Adrenal gland (tissue), 12 donors: ENCODE results near the gene CNTNAP2. TPM values are rescaled to one million over a fixed set of nuclear protein-coding genes. Genes with fewer than 3 reads are reported as not detected.

Experiments
- DNase-seq, 7 donors: peaks; one replicate each; pipeline ENCODE4 v3.0.0-alpha.2; 2019 to 2020
- H3K27ac ChIP-seq, 5 donors: fragments of 200-600 bp; sonication (generic) in 4 of 5; 1 replicate in 3 of 5; 2 replicates in 2 of 5; pipeline versions ENCODE4 v1.5.1 to v1.8.0; 2016 to 2020; ENCODE audit warnings: mild to moderate bottlenecking in 1 of 5
- H3K27me3 ChIP-seq: fragments of 200-600 bp; 2 replicates; pipeline ENCODE4 v1.8.0; 2021
- H3K36me3 ChIP-seq, 2 donors: fragments of 200-600 bp; replicated peaks in 1 of 2; 1 replicate in 1 of 2; 2 replicates in 1 of 2; pipeline versions ENCODE4 v1.5.1 to v1.8.0; 2018 to 2022
- H3K4me1 ChIP-seq, 2 donors: fragments of 200-600 bp; replicated peaks in 1 of 2; 1 replicate in 1 of 2; 2 replicates in 1 of 2; pipeline versions ENCODE4 v1.5.1 to v1.8.0; 2018 to 2021
- H3K4me3 ChIP-seq, 4 donors: fragments of 200-600 bp; sonication (generic) in 3 of 4; one replicate each; pipeline ENCODE4 v1.5.1; 2016 to 2018
- H3K9me3 ChIP-seq, 3 donors: fragments of 200-600 bp; sonication (generic) in 1 of 3; replicated peaks in 1 of 3; 1 replicate in 2 of 3; 2 replicates in 1 of 3; pipeline versions ENCODE4 v1.5.1 to v1.8.0; 2016 to 2021
- POLR2A ChIP-seq, 2 donors: fragments of 450-650 bp; IDR thresholded peaks; one replicate each; pipeline ENCODE4 v1.6.1; 2017; ENCODE audit warnings: antibody characterized with exemption in 2 of 2, mild to moderate bottlenecking in 2 of 2, moderate library complexity in 1 of 2
- WGBS, 4 donors: extraction: QIAGEN DNeasy Blood & Tissue Kit in 2 of 4; methylation state at CpG; one replicate each; pipeline versions ENCODE4 v1.1.5 to v1.1.7; 2013 to 2017; 5-methylcytosine and 5-hydroxymethylcytosine counted together
- intact Hi-C, 2 donors: fragments of 100-400 bp; cut with DNase I; formaldehyde crosslinking; loops; one replicate each; pipeline versions ENCODE4 v1.14.1 to v1.15.0; 2022 to 2023
- polyA plus RNA-seq, 3 donors: library from polyadenylated mRNA; stranded (reverse); fragments of 200-250 nt in 2 of 3; fragments of 350-450 nt in 1 of 3; fragmentation: Illumina TruSeq in 1 of 3; extraction: RNeasy Lipid Tissue Mini Kit (QIAGEN cat#74804) in 1 of 3; gene quantifications; one replicate each; pipeline ENCODE4 v1.2.3, GENCODE V29; 2013 to 2014
- total RNA-seq, 9 donors: library from RNA; depleted of rRNA in 4 of 9; stranded (reverse); fragments of >200 nt in 4 of 9; fragments of 120-200 nt in 1 of 9; fragmentation: NEBNext Ultra II Directional in 1 of 9; extraction: Animal tissue kit (Norgen Biotek cat#: 25700) in 1 of 9; gene quantifications; one replicate each; pipeline versions ENCODE4 v1.1.0 to v1.2.4, GENCODE V29; 2013 to 2023
- TF ChIP-seq, protein P1 (sequence below), 6 experiments: fragments of 450-650 bp in 4 of 6; fragments of 200-600 bp in 2 of 6; sonication (generic) in 1 of 6; IDR thresholded peaks; 1 replicate in 5 of 6; 2 replicates in 1 of 6; pipeline versions ENCODE4 v1.5.1 to v1.8.0; 2016 to 2021; ENCODE audit warnings: antibody characterized with exemption in 6 of 6, mild to moderate bottlenecking in 2 of 6, moderate library complexity in 1 of 6
- donor health status: healthy with polysubstance abuse.
- donor health status: Bipolar disorder and iron deficiency.
- donor health status: DM: yes; HTN: yes; CAD: no.
- donor health status: DM: no; HTN: no; CAD: no.
- donor health status: DM: no; HTN: no; CAD: no.
- donor health status: DM: yes; HTN: yes; CAD: no.

CNTNAP2 gene
- total and polyA plus RNA-seq, 12 donors = 0.14 to 6.3 (median 1.8) TPM; not detected in 2

GRCh38 chr7:148368562-148368961, 2252.0 kb downstream of the CNTNAP2 start:
- Histone ChIP-seq H3K9me3 (no peaks in the 10 kb centered on the region), H3K27ac (no peak overlapping the region), H3K27me3 (no peaks in the 10 kb centered on the region), H3K36me3 (no peaks in the 10 kb centered on the region), H3K4me1 (no peaks in the 10 kb centered on the region), H3K4me3 (no peak overlapping the region)
- intact Hi-C loops = no loop called here
- no peak for TF ChIP-seq POLR2A (IDR thresholded peaks at IDR 0.05)
- TF ChIP-seq, protein P1, sequence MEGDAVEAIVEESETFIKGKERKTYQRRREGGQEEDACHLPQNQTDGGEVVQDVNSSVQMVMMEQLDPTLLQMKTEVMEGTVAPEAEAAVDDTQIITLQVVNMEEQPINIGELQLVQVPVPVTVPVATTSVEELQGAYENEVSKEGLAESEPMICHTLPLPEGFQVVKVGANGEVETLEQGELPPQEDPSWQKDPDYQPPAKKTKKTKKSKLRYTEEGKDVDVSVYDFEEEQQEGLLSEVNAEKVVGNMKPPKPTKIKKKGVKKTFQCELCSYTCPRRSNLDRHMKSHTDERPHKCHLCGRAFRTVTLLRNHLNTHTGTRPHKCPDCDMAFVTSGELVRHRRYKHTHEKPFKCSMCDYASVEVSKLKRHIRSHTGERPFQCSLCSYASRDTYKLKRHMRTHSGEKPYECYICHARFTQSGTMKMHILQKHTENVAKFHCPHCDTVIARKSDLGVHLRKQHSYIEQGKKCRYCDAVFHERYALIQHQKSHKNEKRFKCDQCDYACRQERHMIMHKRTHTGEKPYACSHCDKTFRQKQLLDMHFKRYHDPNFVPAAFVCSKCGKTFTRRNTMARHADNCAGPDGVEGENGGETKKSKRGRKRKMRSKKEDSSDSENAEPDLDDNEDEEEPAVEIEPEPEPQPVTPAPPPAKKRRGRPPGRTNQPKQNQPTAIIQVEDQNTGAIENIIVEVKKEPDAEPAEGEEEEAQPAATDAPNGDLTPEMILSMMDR (IDR thresholded peaks at IDR 0.05) = no peak
- DNase-seq = no peak
- WGBS, 4 donors = 71 to 91% (median 88%) methylated on average over 10 of the region's 10 CpGs

DNA sequence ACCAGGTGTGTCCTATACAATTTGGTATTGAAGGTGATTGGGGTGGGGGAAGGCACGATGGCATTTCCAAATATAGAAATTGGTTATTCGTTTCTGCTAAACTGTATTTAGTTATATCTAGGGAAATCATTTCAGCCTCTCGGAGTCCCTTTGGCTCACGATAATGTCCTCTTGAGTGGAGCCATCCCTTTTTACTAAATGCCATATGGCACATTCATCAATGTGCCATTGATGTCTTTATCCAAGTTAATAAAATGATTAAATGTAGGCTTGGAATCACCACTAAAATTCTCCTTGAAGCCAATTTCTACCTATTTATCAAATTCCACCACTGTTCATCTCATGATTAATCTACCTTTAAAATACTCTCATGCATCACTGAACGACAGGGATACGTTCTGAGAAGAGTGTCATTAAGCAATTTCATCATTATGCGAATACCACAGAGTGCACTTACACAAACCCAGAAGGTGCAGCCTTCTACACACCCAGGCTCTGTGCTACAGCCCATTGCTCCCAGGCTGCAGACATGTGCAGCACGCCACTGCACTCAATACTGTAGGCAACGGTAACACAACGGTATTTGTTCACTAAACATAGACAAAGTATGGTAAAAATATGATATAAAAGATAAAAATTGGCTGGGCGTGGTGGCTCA, 2254.8 kb downstream of the CNTNAP2 start:
- TF ChIP-seq POLR2A (IDR thresholded peaks at IDR 0.05) = no peak
- TF ChIP-seq, protein P1 (IDR thresholded peaks at IDR 0.05) = no peak

GRCh38 chr7:148374396-148375259, 2258.0 kb downstream of the CNTNAP2 start:
- no peaks in the 10 kb centered on the region for H3K4me1 ChIP-seq
- no peak overlapping the region for H3K4me3 ChIP-seq
- no peak overlapping the region for H3K27ac ChIP-seq
- no peaks in the 10 kb centered on the region for H3K27me3 ChIP-seq
- intact Hi-C loops = no loop called here
- no peak for DNase-seq
- no peak for TF ChIP-seq POLR2A (IDR thresholded peaks at IDR 0.05)
- TF ChIP-seq, protein P1 (IDR thresholded peaks at IDR 0.05) = no peak
- no peaks in the 10 kb centered on the region for H3K9me3 ChIP-seq
- H3K36me3 ChIP-seq = no peaks in the 10 kb centered on the region
- WGBS, 4 donors = 57 to 69% (median 66%) methylated on average over 7 of the region's 7 CpGs

More for the DNA sequence above, 2254.8 kb downstream of the CNTNAP2 start:
- Histone ChIP-seq H3K9me3 (no peaks in the 10 kb centered on the region), H3K27ac (no peak overlapping the region), H3K4me1 (no peaks in the 10 kb centered on the region), H3K4me3 (no peak overlapping the region), H3K27me3 (no peaks in the 10 kb centered on the region), H3K36me3 (no peaks in the 10 kb centered on the region)
- WGBS, 4 donors = 74 to 90% (median 85%) methylated on average over 11 of the region's 11 CpGs
- intact Hi-C loops = no loop called here
- DNase-seq = no peak

DNA sequence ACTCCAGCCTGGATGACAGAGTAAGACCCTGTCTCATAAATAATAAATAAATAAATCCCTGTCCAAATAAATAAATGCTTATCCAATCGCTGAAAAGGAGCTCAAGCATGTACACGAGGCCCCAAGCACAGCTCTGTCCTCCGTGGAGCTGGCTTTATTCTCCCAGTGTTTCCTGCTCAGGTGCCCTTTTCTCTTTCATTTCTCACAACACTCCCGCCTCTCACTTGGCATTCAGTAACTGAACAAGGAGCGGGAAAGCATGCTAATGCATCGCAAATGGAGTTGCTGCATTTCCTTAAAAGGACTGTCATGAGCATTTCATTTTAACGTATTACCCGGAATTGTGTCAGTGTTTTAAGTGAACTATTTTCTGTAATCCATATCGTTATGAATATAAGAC, 2263.1 kb downstream of the CNTNAP2 start:
- 73 to 83% (median 79%) methylated on average over 9 of the region's 9 CpGs for WGBS, 4 donors
- Histone ChIP-seq H3K36me3 (no peaks in the 10 kb centered on the region), H3K4me1 (no peaks in the 10 kb centered on the region), H3K9me3 (no peaks in the 10 kb centered on the region), H3K27ac (no peak overlapping the region), H3K4me3 (no peak overlapping the region), H3K27me3 (no peaks in the 10 kb centered on the region)
- no peak for TF ChIP-seq POLR2A (IDR thresholded peaks at IDR 0.05)
- TF ChIP-seq, protein P1 (IDR thresholded peaks at IDR 0.05) = no peak
- intact Hi-C loops = no loop called here
- DNase-seq = no peak
